Peyer's patch (tissue), 4 donors: ENCODE results near the gene ARHGAP15.

Source experiments
- POLR2A ChIP-seq, 2 donors: fragments of 450-650 bp; IDR thresholded peaks; one replicate each; pipeline ENCODE4 v1.5.1; 2017; ENCODE audit warnings: antibody characterized with exemption in 2 of 2, mild to moderate bottlenecking in 2 of 2, moderate library complexity in 2 of 2
- TF ChIP-seq, protein P1 (sequence below), 6 experiments: fragments of 450-650 bp in 4 of 6; fragments of 200-600 bp in 2 of 6; sonication (generic) in 1 of 6; IDR thresholded peaks; one replicate each; pipeline ENCODE4 v1.5.1; 2017 to 2019; ENCODE audit warnings: antibody characterized with exemption in 6 of 6, mild to moderate bottlenecking in 3 of 6, moderate library complexity in 1 of 6

DNA sequence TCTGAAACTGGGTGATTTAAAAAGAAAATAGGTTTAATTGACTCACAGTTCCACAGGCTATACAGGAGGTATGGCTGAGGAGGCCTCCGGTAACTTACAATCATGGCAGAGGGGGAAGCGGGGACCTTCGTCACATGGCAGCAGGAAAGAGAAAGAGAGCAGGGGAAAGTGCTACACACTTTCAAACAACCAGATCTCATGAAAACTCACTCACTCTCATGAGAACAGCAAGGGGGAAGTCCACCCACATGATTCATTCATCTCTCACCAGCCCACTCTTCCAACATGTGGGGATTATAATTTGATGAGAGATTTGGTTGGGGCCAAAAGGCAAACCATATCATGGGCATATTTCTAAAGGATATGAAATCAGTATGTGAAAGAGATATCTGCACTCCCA is 12.0 kb upstream of the ARHGAP15 start:
- TF ChIP-seq, protein P1, sequence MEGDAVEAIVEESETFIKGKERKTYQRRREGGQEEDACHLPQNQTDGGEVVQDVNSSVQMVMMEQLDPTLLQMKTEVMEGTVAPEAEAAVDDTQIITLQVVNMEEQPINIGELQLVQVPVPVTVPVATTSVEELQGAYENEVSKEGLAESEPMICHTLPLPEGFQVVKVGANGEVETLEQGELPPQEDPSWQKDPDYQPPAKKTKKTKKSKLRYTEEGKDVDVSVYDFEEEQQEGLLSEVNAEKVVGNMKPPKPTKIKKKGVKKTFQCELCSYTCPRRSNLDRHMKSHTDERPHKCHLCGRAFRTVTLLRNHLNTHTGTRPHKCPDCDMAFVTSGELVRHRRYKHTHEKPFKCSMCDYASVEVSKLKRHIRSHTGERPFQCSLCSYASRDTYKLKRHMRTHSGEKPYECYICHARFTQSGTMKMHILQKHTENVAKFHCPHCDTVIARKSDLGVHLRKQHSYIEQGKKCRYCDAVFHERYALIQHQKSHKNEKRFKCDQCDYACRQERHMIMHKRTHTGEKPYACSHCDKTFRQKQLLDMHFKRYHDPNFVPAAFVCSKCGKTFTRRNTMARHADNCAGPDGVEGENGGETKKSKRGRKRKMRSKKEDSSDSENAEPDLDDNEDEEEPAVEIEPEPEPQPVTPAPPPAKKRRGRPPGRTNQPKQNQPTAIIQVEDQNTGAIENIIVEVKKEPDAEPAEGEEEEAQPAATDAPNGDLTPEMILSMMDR (IDR thresholded peaks at IDR 0.05), result no peak
- TF ChIP-seq POLR2A (IDR thresholded peaks at IDR 0.05), result no peak
